HEK293 (cell line): ENCODE data around the gene GOLGA5.

Experiments used
- CTCF ChIA-PET: fragments of 350-600 bp; formaldehyde crosslinking; extraction: SDS; loops from one replicate; lab custom pipeline; 2021; ENCODE audit warnings: antibody characterized with exemption; lab: Yijun Ruan, JAX
- POLR2A ChIA-PET: fragments of 300-600 bp; formaldehyde crosslinking; extraction: SDS; loops from one replicate; lab custom pipeline; 2020; ENCODE audit warnings: antibody characterized with exemption, inconsistent platforms; lab: Yijun Ruan, JAX
- H3K27ac ChIP-seq: fragments of 200-500 bp; sonication (Bioruptor generic); 2 replicates; pipeline ENCODE4 v1.5.1; 2014; ENCODE audit warnings: low read depth, low read length, control low read depth, inconsistent platforms; ENCODE audit errors: extremely low read depth
- H3K36me3 ChIP-seq, 2 experiments: fragments of 200-500 bp in 1 of 2; sonication (Bioruptor generic) in 1 of 2; 1 replicate in 1 of 2; 2 replicates in 1 of 2; pipeline ENCODE4 v1.5.1; 2014 to 2017; ENCODE audit warnings: inconsistent platforms in 2 of 2, low read length in 2 of 2; ENCODE audit not compliant: control insufficient read depth in 2 of 2, insufficient read depth in 1 of 2
- H3K4me1 ChIP-seq: fragments of 200-500 bp; sonication (Bioruptor generic); 2 replicates; pipeline ENCODE4 v1.5.1; 2014; ENCODE audit warnings: mild to moderate bottlenecking, low read length, inconsistent platforms; ENCODE audit not compliant: control insufficient read depth, insufficient read depth
- H3K4me3 ChIP-seq: 2 replicates; pipeline ENCODE4 v1.5.1; 2011; ENCODE audit warnings: low read depth, mild to moderate bottlenecking, control low read depth, low read length, moderate library complexity
- H3K9me3 ChIP-seq: fragments of 200-500 bp; sonication (Bioruptor generic); 2 replicates; pipeline ENCODE4 v1.5.1; 2014; ENCODE audit warnings: low read depth, low read length, inconsistent platforms; ENCODE audit not compliant: control insufficient read depth, insufficient read depth
- BCL6B ChIP-seq: fragments of 450-650 bp; formaldehyde crosslinking; IDR thresholded peaks from 2 replicates; pipeline ENCODE4 v1.5.1; 2017; ENCODE audit warnings: missing biosample characterization, missing genetic modification characterization
- GLI2 ChIP-seq: fragments of 450-650 bp; formaldehyde crosslinking; IDR thresholded peaks from 2 replicates; pipeline ENCODE4; 2017; ENCODE audit warnings: missing biosample characterization, missing genetic modification characterization, low read depth, borderline replicate concordance
- GLI4 ChIP-seq: fragments of 450-650 bp; formaldehyde crosslinking; IDR thresholded peaks from 2 replicates; pipeline ENCODE4 v1.5.1; 2016; ENCODE audit warnings: missing biosample characterization, missing genetic modification characterization
- HIC1 ChIP-seq: fragments of 450-650 bp; formaldehyde crosslinking; IDR thresholded peaks from 2 replicates; pipeline ENCODE4 v1.5.1; 2016; ENCODE audit warnings: missing biosample characterization, missing genetic modification characterization
- KLF1 ChIP-seq: fragments of 450-650 bp; formaldehyde crosslinking; IDR thresholded peaks from 2 replicates; pipeline ENCODE4 v1.5.1; 2016; ENCODE audit warnings: missing biosample characterization, missing genetic modification characterization
- KLF9 ChIP-seq: fragments of 450-650 bp; formaldehyde crosslinking; IDR thresholded peaks from 2 replicates; pipeline ENCODE4 v1.5.1; 2016; ENCODE audit warnings: missing biosample characterization, missing genetic modification characterization, low read depth
- ZBTB49 ChIP-seq: fragments of 450-650 bp; formaldehyde crosslinking; IDR thresholded peaks from 2 replicates; pipeline ENCODE4 v1.5.1; 2016; ENCODE audit warnings: missing biosample characterization, missing genetic modification characterization, low read depth
- ZIC2 ChIP-seq: fragments of 450-650 bp; formaldehyde crosslinking; IDR thresholded peaks from 2 replicates; pipeline ENCODE4 v1.5.1; 2016; ENCODE audit warnings: missing biosample characterization, missing genetic modification characterization
- ZNF146 ChIP-seq: fragments of 450-650 bp; formaldehyde crosslinking; IDR thresholded peaks from 2 replicates; pipeline ENCODE4 v1.5.1; 2016; ENCODE audit warnings: missing biosample characterization, missing genetic modification characterization
- ZNF184 ChIP-seq: fragments of 450-650 bp; IDR thresholded peaks from 2 replicates; pipeline ENCODE4 v1.5.1; 2018; ENCODE audit warnings: missing biosample characterization, mild to moderate bottlenecking, missing genetic modification characterization
- ZNF214 ChIP-seq: fragments of 450-650 bp; formaldehyde crosslinking; IDR thresholded peaks from 2 replicates; pipeline ENCODE4 v1.5.1; 2017; ENCODE audit warnings: missing biosample characterization, mild to moderate bottlenecking, missing genetic modification characterization, borderline replicate concordance
- ZNF37A ChIP-seq: fragments of 450-650 bp; IDR thresholded peaks from 2 replicates; pipeline ENCODE4 v1.5.1; 2018; ENCODE audit warnings: missing biosample characterization, missing genetic modification characterization
- ZNF433 ChIP-seq: fragments of 450-650 bp; formaldehyde crosslinking; IDR thresholded peaks from 2 replicates; pipeline ENCODE4 v1.5.1; 2016; ENCODE audit warnings: missing biosample characterization, missing genetic modification characterization, low read depth
- ZNF501 ChIP-seq: fragments of 450-650 bp; formaldehyde crosslinking; IDR thresholded peaks from 2 replicates; pipeline ENCODE4 v1.5.1; 2016; ENCODE audit warnings: missing biosample characterization, missing genetic modification characterization
- ZNF549 ChIP-seq: fragments of 450-650 bp; IDR thresholded peaks from 2 replicates; pipeline ENCODE4 v1.5.1; 2018; ENCODE audit warnings: missing biosample characterization, missing genetic modification characterization, mild to moderate bottlenecking, inconsistent platforms, moderate library complexity

GOLGA5 gene

GRCh38 chr14:92832137-92832700 is 38.1 kb downstream of the GOLGA5 start (continued):
- no peak for TF ChIP-seq ZNF214 (tag by site-specific recombination)

- CTCF ChIA-PET, result no interaction called here
- Histone ChIP-seq H3K9me3 (no peaks in the 10 kb centered on the region), H3K4me1 (no peaks in the 10 kb centered on the region), H3K4me3 (no peak overlapping the region), H3K27ac (no peak overlapping the region), H3K36me3 (peaks cover 31 to 40% of the 10 kb centered on the region in 2 experiments)
- POLR2A ChIA-PET, result no interaction called here
- no peak for TF ChIP-seq GLI4 (tag by site-specific recombination)
- TF ChIP-seq ZNF184 (tag by site-specific recombination), result no peak
- TF ChIP-seq ZBTB49 (tag by site-specific recombination), result no peak
- TF ChIP-seq GLI2, result no peak
Observed at GRCh38 chr14:92841930-92842329, 47.8 kb downstream of the GOLGA5 start.

GRCh38 chr14:92844204-92844603 is 50.1 kb downstream of the GOLGA5 start:
- POLR2A ChIA-PET, result no interaction called here
- no peak overlapping the region for H3K27ac ChIP-seq
- no peaks in the 10 kb centered on the region for H3K9me3 ChIP-seq

GRCh38 chr14:92846162-92846897 is 52.2 kb downstream of the GOLGA5 start:
- Histone ChIP-seq H3K9me3 (no peaks in the 10 kb centered on the region), H3K27ac (no peak overlapping the region), H3K4me3 (no peak overlapping the region), H3K4me1 (peaks cover 4% of the 10 kb centered on the region; the same call in 1 of the 2 replicates), H3K36me3 (peaks cover 0 to 2% of the 10 kb centered on the region in 2 experiments; a peak in 2 of 3 replicates)
- TF ChIP-seq ZNF146 (tag by site-specific recombination), result peak; percentile 76
- no peak for TF ChIP-seq ZNF433 (tag by site-specific recombination)
- ChIA-PET CTCF (no interaction called here), POLR2A (no interaction called here)

More at GRCh38 chr14:92844204-92844603, 50.1 kb downstream of the GOLGA5 start:
- Histone ChIP-seq H3K4me3 (no peak overlapping the region), H3K4me1 (peaks cover 4% of the 10 kb centered on the region; the same call in 1 of the 2 replicates), H3K36me3 (peaks cover 17 to 20% of the 10 kb centered on the region in 2 experiments)
- CTCF ChIA-PET, result no interaction called here
- TF ChIP-seq HIC1, result no peak

GRCh38 chr14:92847278-92847677 is 53.2 kb downstream of the GOLGA5 start:
- peak; percentile 46 for TF ChIP-seq KLF1 (tag by site-specific recombination)
- no peak for TF ChIP-seq ZNF549 (tag by site-specific recombination)
- no peak for TF ChIP-seq ZNF501 (tag by site-specific recombination)
- no peak for TF ChIP-seq ZNF37A (tag by site-specific recombination)
- TF ChIP-seq BCL6B (tag by site-specific recombination), result no peak
- peak; percentile 67 for TF ChIP-seq ZIC2 (tag by site-specific recombination)
- TF ChIP-seq KLF9 (tag by site-specific recombination), result 0 out of 2 replicates have a peak, but pooled peaks have one; percentile 17
- POLR2A ChIA-PET, result no interaction called here
- no peak overlapping the region for H3K27ac ChIP-seq
- H3K36me3 ChIP-seq, result no peaks in the 10 kb centered on the region
- H3K9me3 ChIP-seq, result no peaks in the 10 kb centered on the region
- no peak overlapping the region for H3K4me3 ChIP-seq
- H3K4me1 ChIP-seq, result peaks cover 4% of the 10 kb centered on the region; the same call in 1 of the 2 replicates
- CTCF ChIA-PET, result interaction anchor here (0.7 to 1.3 kb wide), 3 partner anchors 38 to 265 kb away, joined by 3 to 6 read pairs (median 3); no protein-coding TSS in a partner anchor
